ENCODE measurements around the gene CBFA2T2.

CBFA2T2 gene

DNA sequence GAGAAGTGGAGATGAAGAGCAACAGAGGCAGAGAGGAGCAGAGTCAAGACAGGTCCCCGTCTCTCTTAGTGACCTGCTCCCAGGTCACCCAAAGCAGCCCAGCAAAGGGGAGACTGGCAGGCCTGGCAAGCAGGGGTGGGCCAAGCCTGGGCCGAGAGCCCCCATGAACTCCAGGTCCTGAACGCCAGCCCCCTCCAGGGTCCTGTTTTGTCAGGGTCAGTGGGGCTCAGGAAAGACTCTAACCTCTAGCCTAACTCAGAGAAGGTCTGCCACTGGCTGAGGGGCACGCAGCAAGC is 183.2 kb downstream of the CBFA2T2 start:
- Histone ChIP-seq H3K27me3 (no peaks in the 10 kb centered on the region), H3K4me1 (peaks cover 0 to 77% (median 65%) of the 10 kb centered on the region in 4 donors), H3K36me3 (peaks cover 0 to 22% (median 4%) of the 10 kb centered on the region in 3 donors), H3K27ac (peak overlapping the region; percentile 98), H3K9me3 (no peaks in the 10 kb centered on the region), H3K4me3 (peak overlapping the region; percentile 67 to 72)
- DNase-seq = no peak
- intact Hi-C loops (cut with DNase I; ENCODE audit: low total_unique reads) = no loop called here
- no peak for TF ChIP-seq CTCF (IDR thresholded peaks at IDR 0.05)

DNA sequence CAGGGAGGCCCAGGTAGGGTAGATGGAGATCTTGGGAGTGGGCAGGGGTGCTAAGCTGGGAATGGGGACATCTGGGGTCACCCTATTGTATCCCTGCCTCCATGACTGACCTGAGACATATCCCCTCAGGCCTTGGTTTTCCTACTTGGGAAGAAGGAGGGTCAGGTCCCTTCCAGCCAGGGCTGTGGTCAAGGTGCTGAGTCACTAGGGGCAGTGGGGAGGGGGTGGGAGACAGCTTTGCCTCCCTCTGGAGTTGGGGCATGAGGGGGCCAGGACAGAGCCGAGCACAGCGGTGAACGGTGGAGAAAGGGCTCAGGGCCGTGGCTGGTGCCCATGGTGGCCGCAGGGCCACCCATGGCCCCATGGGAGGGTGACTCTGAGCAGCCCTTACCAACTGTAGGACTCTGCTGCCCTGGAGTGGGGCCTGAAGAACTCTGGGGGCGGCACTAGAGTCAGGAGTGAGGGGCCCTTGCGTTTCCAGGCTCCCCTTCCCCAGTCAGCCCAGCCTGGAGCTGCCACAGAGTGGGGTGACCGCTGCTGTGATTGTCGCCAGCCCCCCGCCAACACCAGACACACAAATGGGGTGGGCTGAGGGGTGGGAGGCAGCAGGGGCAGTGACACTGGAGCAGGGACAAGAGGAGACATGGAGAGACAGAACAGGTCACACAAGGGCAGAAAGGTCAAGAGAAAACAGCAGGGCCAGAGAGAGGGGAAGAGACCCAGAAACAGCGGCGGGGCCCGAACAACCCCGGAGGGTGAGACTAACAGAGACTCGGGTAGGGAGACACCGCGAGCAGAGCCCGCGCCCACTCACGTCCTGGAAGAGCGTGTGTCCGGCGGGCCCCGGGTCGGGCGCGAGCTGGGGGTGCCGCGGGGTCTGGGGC is 183.8 kb downstream of the CBFA2T2 start:
- TF ChIP-seq CTCF (IDR thresholded peaks at IDR 0.05) = no peak
- Histone ChIP-seq H3K36me3 (peaks cover 0 to 20% (median 4%) of the 10 kb centered on the region in 3 donors), H3K4me1 (peaks cover 0 to 71% (median 61%) of the 10 kb centered on the region in 4 donors), H3K27ac (peak overlapping the region; percentile 98), H3K4me3 (peak overlapping the region; percentile 67 to 72), H3K27me3 (no peaks in the 10 kb centered on the region), H3K9me3 (no peaks in the 10 kb centered on the region)
- DNase-seq = peak in 1 of 2 donors; percentile 72
- intact Hi-C loops (cut with DNase I; ENCODE audit: low total_unique reads) = no loop called here

GRCh38 chr20:33674294-33675135 is 184.6 kb downstream of the CBFA2T2 start, which contains the start of gene NECAB3:
Gene NECAB3 (minus strand): TSS chr20:33674428. CDS start chr20:33674352, 76 bp downstream.
- peak within 1 kb of the TSS; percentile 98 for H3K27ac ChIP-seq
- peaks cover 0 to 12% (median 0%) of the 10 kb centered on the region in 3 donors for H3K36me3 ChIP-seq
- H3K27me3 ChIP-seq = no peaks in the 10 kb centered on the region
- intact Hi-C loops (cut with DNase I; ENCODE audit: low total_unique reads) = no loop called here
- no peak for TF ChIP-seq CTCF (IDR thresholded peaks at IDR 0.05)
- H3K4me3 ChIP-seq = peak within 1 kb of the TSS; percentile 67 to 72
- H3K9me3 ChIP-seq = no peaks in the 10 kb centered on the region
- H3K4me1 ChIP-seq = peaks cover 0 to 69% (median 59%) of the 10 kb centered on the region in 4 donors
- peak; percentile 84 to 95 for DNase-seq

GRCh38 chr20:33675136-33675959 is 185.5 kb downstream of the CBFA2T2 start:
- Histone ChIP-seq H3K4me3 (peak overlapping the region; percentile 67 to 72), H3K27me3 (no peaks in the 10 kb centered on the region), H3K4me1 (peaks cover 0 to 68% (median 57%) of the 10 kb centered on the region in 4 donors), H3K27ac (peak overlapping the region; percentile 98), H3K9me3 (no peaks in the 10 kb centered on the region), H3K36me3 (peaks cover 0 to 8% (median 0%) of the 10 kb centered on the region in 3 donors)
- DNase-seq = peak; percentile 78 to 93
- intact Hi-C loops (cut with DNase I; ENCODE audit: low total_unique reads) = no loop called here
- no peak for TF ChIP-seq CTCF (IDR thresholded peaks at IDR 0.05)

DNA sequence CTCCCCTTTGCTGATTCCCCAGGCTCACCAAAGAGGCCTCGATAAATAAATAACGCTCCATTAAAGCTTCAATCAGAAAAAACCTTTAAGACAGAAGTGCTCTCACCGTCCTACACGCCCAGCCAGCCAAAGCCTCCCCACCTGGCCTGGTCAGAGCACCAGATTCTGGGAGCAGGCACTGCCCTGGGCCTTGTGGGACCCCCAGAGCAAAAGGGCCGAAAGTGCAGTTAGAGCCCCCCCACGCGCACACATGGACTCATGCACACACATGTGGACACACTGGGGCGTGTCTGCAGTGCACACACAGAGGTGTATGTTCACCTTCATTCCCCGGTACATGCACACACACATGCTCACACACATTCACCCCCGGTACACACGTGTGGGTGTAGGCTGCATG is 186.2 kb downstream of the CBFA2T2 start:
- no peak for DNase-seq
- Histone ChIP-seq H3K36me3 (peaks cover 0 to 6% (median 0%) of the 10 kb centered on the region in 3 donors), H3K27ac (peak overlapping the region; percentile 98), H3K4me1 (peaks cover 0 to 68% (median 57%) of the 10 kb centered on the region in 4 donors), H3K4me3 (no peak overlapping the region), H3K9me3 (no peaks in the 10 kb centered on the region), H3K27me3 (no peaks in the 10 kb centered on the region)
- no peak for TF ChIP-seq CTCF (IDR thresholded peaks at IDR 0.05)
- intact Hi-C loops (cut with DNase I; ENCODE audit: low total_unique reads) = no loop called here

Data from tibial artery (tissue), 4 donors.